Vagina (tissue), 2 donors: ENCODE results near the gene DGKE. TPM values are rescaled to one million over a fixed set of nuclear protein-coding genes. Genes with fewer than 3 reads are reported as not detected.

Source experiments
- DNase-seq, 2 donors: peaks; one replicate each; pipeline ENCODE4 v3.0.0-alpha.2; 2017; ENCODE audit errors: extremely low spot score in 2 of 2
- H3K27ac ChIP-seq: fragments of 200-600 bp; sonication (generic); one replicate; pipeline ENCODE4 v1.5.1; 2019
- H3K27me3 ChIP-seq: fragments of 200-600 bp; sonication (generic); one replicate; pipeline ENCODE4 v1.5.1; 2019
- H3K36me3 ChIP-seq, 2 donors: fragments of 200-600 bp; sonication (generic); one replicate each; pipeline ENCODE4 v1.5.1; 2017 to 2019
- H3K4me1 ChIP-seq: fragments of 200-600 bp; sonication (generic); one replicate; pipeline ENCODE4 v1.5.1; 2019
- H3K4me3 ChIP-seq, 2 donors: fragments of 200-600 bp; sonication (generic); 1 replicate in 1 of 2; 2 replicates in 1 of 2; pipeline ENCODE4 v1.5.1; 2016 to 2019
- H3K9me3 ChIP-seq: fragments of 200-600 bp; sonication (generic); one replicate; pipeline ENCODE4 v1.5.1; 2019
- CTCF ChIP-seq, 3 experiments: fragments of 450-650 bp in 2 of 3; fragments of 200-600 bp in 1 of 3; sonication (generic) in 1 of 3; IDR thresholded peaks; one replicate each; pipeline ENCODE4 v1.5.1; 2017 to 2019; ENCODE audit warnings: antibody characterized with exemption in 3 of 3, mild to moderate bottlenecking in 2 of 3, moderate library complexity in 2 of 3
- POLR2A ChIP-seq, 2 donors: fragments of 450-650 bp; IDR thresholded peaks; one replicate each; pipeline ENCODE4 v1.6.1; 2017; ENCODE audit warnings: antibody characterized with exemption in 2 of 2, mild to moderate bottlenecking in 2 of 2, moderate library complexity in 2 of 2
- POLR2AphosphoS5 ChIP-seq, 2 donors: sonication (generic); formaldehyde crosslinking; IDR thresholded peaks; one replicate each; pipeline ENCODE4 v1.9.0; 2017; ENCODE audit warnings: antibody characterized with exemption in 2 of 2, mild to moderate bottlenecking in 2 of 2, low read depth in 1 of 2; ENCODE audit not compliant: insufficient read depth in 1 of 2
- intact Hi-C: fragments of 100-400 bp; cut with DNase I; formaldehyde crosslinking; loops from one replicate; pipeline ENCODE4 v1.15.1; 2023
- total RNA-seq: library from RNA; depleted of rRNA; stranded (reverse); fragments of >200 nt; gene quantifications from one replicate; pipeline ENCODE4 v1.2.3, GENCODE V29; 2016

The DGKE gene
- total RNA-seq, 1 donor from 2014 or later = 13.0 TPM

GRCh38 chr17:56903560-56903959 is 69.6 kb downstream of the DGKE start:
- TF ChIP-seq POLR2AphosphoS5 (IDR thresholded peaks at IDR 0.05; ENCODE audit: insufficient read depth in 1 of 2, low read depth in 1 of 2) = no peak
- TF ChIP-seq CTCF (IDR thresholded peaks at IDR 0.05) = no peak
- no peak for TF ChIP-seq POLR2A (IDR thresholded peaks at IDR 0.05)
- Histone ChIP-seq H3K27ac (no peak overlapping the region), H3K36me3 (peaks cover 0 to 93% of the 10 kb centered on the region in 2 donors), H3K27me3 (no peaks in the 10 kb centered on the region), H3K4me3 (no peak overlapping the region), H3K4me1 (peaks cover 4% of the 10 kb centered on the region), H3K9me3 (no peaks in the 10 kb centered on the region)
- intact Hi-C loops = no loop called here
- DNase-seq = no peak

GRCh38 chr17:56908001-56908542 is 74.1 kb downstream of the DGKE start:
- TF ChIP-seq CTCF (IDR thresholded peaks at IDR 0.05) (no peak), POLR2AphosphoS5 (IDR thresholded peaks at IDR 0.05; ENCODE audit: insufficient read depth in 1 of 2, low read depth in 1 of 2) (no peak), POLR2A (IDR thresholded peaks at IDR 0.05) (no peak)
- DNase-seq = no peak
- H3K9me3 ChIP-seq = no peaks in the 10 kb centered on the region
- peaks cover 0 to 49% of the 10 kb centered on the region in 2 donors for H3K36me3 ChIP-seq
- intact Hi-C loops = no loop called here
- H3K4me1 ChIP-seq = peaks cover 46% of the 10 kb centered on the region
- H3K27me3 ChIP-seq = no peaks in the 10 kb centered on the region
- H3K4me3 ChIP-seq = no peak overlapping the region
- peak overlapping the region; percentile 37 for H3K27ac ChIP-seq

- H3K27me3 ChIP-seq = no peaks in the 10 kb centered on the region
- TF ChIP-seq POLR2AphosphoS5 (IDR thresholded peaks at IDR 0.05; ENCODE audit: insufficient read depth in 1 of 2, low read depth in 1 of 2) (peak in 1 of 2 donors; percentile 93), CTCF (IDR thresholded peaks at IDR 0.05) (no peak), POLR2A (IDR thresholded peaks at IDR 0.05) (no peak)
- peaks cover 48% of the 10 kb centered on the region for H3K4me1 ChIP-seq
- peaks cover 0 to 30% of the 10 kb centered on the region in 2 donors for H3K36me3 ChIP-seq
- no peaks in the 10 kb centered on the region for H3K9me3 ChIP-seq
- intact Hi-C loops = loop anchor here (5.0 kb wide), 1 partner anchor 78 kb away; the partner anchor contains the start of genes C17orf67 and DGKE
- no peak for DNase-seq
- H3K4me3 ChIP-seq = peak overlapping the region; percentile 17 to 25
- H3K27ac ChIP-seq = peak overlapping the region; percentile 96
Measured at GRCh38 chr17:56909742-56910508, 76.0 kb downstream of the DGKE start.

- H3K4me1 ChIP-seq = peaks cover 56% of the 10 kb centered on the region
- intact Hi-C loops = loop anchor here (5.0 kb wide), 1 partner anchor 78 kb away; the partner anchor contains the start of genes C17orf67 and DGKE
- peaks cover 0 to 23% of the 10 kb centered on the region in 2 donors for H3K36me3 ChIP-seq
- no peak for DNase-seq
- H3K27ac ChIP-seq = peak overlapping the region; percentile 96
- TF ChIP-seq POLR2AphosphoS5 (IDR thresholded peaks at IDR 0.05; ENCODE audit: insufficient read depth in 1 of 2, low read depth in 1 of 2) (no peak), CTCF (IDR thresholded peaks at IDR 0.05) (no peak)
- no peaks in the 10 kb centered on the region for H3K27me3 ChIP-seq
- peak overlapping the region; percentile 17 to 25 for H3K4me3 ChIP-seq
- no peaks in the 10 kb centered on the region for H3K9me3 ChIP-seq
Measured at GRCh38 chr17:56910509-56911235, 76.7 kb downstream of the DGKE start.
